HG03135 (cell line): ENCODE measurements around the gene PIP4P1.
"Not testable (repeated sequence)": the region's sequence is repeated elsewhere in the genome, so short reads cannot be mapped to it uniquely, and the experiment has no call there.

Experiments
- ATAC-seq: cut with Tn5 transposase; IDR thresholded peaks from one replicate; pipeline ENCODE4 v1.9.1; 2021; ENCODE audit warnings: mild to moderate bottlenecking, moderate library complexity; ENCODE audit not compliant: unreplicated experiment

PIP4P1 gene

GRCh38 chr14:20477211-20477876 lies 16.1 kb upstream of the PIP4P1 start:
- ATAC-seq: no peak

GRCh38 chr14:20476776-20477175 lies 15.5 kb upstream of the PIP4P1 start:
- ATAC-seq: no peak

- ATAC-seq: no peak
Observed at GRCh38 chr14:20472536-20473169, 11.4 kb upstream of the PIP4P1 start.

DNA sequence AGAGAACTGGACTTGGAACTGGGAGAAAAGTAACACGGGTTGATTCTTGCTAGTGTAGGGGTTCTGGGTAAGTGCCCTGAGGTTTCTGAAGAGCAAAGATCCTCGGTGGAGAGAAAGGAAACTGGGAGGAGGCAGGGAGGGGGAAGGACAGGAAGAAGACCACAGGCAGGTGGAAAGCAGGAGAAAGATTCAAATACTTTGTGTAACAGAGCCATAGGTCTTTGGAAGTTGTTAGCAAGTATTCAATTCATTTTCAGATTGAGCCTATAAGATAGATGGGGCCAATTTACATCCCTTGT lies 9.3 kb upstream of the PIP4P1 start:
- ATAC-seq: no peak

DNA sequence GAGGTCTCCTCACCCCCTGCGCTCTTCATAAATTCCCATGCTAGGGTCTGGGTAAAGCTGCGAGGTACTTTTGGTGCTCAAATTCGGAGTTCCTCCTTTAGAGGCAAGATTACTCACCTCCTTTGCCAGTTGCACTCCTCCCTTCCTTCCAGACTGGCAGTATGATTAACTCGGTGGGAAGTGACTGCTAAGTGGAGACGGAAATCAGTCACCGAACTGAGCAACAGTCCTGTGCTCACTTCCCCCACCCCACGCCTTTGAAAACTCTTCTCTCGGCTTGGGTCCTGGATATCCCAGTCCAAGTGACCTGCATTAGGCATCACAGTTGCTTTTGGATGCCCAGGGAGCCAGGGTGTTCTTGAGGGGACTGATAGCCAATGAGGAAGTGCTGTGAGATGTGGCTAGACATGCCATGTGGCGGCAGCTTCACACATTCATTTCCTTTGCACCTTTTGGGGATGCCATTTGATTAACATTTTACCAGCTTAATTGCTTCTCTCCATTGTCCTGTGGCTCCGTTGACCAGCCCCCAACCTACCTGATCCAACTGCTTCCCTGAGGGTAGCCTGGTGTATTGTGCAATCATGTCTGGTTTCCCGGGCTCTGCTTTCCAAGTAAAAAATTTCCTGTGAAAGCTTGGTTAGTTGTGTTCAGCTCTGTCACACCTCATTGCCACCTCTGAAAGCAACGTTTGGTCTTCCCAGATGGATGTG lies 8.8 kb upstream of the PIP4P1 start:
- ATAC-seq: peak; percentile 23

- ATAC-seq: peak; percentile 95
Observed at GRCh38 chr14:20469242-20469889, 8.1 kb upstream of the PIP4P1 start, which contains the start of gene PNP. Gene PNP, plus strand, starts transcription at chr14:20469406. Its CDS starts 119 bp downstream, at chr14:20469525.

GRCh38 chr14:20468764-20469241 lies 7.6 kb upstream of the PIP4P1 start:
- no peak for ATAC-seq

DNA sequence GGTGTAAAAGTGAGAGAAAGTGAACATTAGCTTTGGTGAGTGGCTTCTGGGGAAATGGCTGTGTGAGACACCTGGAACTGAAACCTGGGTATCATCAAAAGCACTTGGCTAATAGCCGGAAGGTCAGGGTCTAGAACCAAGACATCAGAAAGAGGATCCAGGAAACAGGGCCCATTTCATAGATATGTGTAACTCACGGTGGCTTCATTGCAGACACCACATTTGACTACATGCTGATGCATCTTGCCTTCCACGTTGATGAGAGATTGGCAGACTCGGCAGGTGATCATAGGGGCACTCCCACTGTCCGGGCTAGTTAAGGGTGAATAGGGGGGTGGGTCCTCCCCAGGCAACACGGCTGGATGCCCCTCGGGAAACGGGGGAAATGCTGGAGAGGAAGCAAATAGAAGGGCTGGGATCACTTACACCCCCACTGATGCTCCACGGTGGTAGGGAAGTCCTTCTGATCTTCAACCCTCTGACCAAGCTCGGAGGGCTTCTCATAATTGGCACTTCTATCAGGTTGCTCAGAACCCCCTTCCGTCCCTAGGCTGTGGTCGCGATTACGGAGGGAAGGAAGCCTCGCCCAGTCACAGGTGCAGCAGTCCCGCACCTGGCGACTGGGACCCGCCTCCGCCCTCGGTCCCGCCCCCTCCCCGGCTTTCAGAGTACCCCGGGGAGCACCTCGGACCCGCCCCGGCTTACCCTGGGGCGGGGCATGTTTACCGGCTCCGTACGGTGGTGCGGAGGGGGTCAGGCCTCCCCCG lies 593 bp downstream of the PIP4P1 start:
- peak; percentile 15 for ATAC-seq

DNA sequence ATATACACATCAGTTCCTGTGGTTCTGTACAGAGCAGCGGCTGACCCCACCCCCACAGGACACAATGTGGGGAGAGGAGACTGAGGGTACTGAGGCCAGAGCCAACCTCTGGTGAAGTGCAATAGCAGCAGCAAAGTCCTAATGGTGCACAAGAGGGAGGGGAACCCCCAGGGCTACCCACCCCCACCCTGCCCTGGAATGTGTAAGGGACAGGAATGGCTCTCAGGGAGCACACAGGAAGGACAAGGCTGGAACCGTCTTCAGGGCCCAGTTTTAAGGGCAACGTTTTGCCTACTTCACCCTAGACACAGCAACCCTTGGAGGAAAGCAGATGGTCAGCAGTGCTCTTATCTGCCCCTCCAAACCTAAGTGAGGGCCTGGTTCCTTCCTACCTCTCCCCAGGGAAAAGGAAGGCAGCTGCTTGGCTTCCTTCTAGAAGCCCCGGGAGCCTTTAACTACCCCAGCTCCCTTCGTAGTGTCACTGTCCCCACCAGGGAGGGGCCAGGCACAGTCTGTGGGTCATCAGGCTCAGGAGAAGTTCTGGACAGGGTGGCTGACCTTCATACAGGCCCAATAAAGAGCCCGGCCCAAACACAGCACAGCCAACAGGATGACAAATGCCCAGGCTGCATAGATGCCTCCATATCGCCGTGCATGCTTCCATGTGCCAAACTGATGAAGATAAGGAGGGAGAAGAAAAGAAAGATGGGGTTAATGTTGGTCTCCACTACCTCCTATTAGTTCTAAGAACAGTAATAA lies 3.0 kb downstream of the PIP4P1 start:
- ATAC-seq: no peak

DNA sequence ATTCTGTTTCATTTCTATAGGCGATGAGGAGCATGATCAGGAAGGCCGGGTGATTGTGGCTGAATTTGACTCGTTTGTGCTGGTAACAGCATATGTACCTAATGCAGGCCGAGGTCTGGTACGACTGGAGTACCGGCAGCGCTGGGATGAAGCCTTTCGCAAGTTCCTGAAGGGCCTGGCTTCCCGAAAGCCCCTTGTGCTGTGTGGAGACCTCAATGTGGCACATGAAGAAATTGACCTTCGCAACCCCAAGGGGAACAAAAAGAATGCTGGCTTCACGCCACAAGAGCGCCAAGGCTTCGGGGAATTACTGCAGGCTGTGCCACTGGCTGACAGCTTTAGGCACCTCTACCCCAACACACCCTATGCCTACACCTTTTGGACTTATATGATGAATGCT lies 4.3 kb downstream of the PIP4P1 start:
- ATAC-seq: no peak

DNA sequence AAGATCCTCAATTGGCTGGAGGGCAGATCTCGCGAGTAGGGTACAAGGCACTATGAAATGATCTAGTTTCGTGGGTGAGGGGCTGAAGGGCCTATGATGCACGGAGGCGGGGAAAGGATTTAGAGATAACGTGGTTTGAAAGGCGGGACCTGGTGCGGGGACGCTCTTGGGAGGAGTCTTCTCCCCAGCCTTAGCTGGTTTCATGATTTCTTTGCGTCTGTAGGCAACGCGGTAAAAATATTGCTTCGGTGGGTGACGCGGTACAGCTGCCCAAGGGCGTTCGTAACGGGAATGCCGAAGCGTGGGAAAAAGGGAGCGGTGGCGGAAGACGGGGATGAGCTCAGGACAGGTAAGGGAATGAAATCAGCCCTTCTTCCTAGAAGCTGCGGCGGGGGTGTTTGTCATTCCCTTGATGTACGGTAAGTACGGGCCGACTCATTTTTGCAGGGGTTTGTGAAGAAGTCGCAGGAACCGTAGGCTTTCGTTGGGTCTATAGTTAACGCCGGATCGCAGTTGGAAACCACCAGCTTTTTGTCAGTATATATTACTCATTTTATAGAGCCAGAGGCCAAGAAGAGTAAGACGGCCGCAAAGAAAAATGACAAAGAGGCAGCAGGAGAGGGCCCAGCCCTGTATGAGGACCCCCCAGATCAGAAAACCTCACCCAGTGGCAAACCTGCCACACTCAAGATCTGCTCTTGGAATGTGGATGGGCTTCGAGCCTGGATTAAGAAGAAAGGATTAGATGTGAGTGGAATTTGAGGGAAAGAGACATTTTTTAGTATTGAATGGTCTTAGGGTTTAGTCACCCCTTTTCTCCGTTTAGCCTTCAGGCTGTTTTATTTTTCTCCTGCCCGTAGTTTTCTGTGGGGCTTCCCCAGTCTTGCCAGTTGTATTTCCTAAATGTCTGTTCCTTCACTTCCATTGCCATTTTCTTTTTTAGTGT lies 5.6 kb downstream of the PIP4P1 start:
- peak; percentile 56 for ATAC-seq

GRCh38 chr14:20454516-20455354 lies 6.5 kb downstream of the PIP4P1 start, which contains the start of the genes APEX1 and OSGEP:
Gene APEX1, plus strand, starts transcription at chr14:20455226. Its CDS starts 420 bp downstream, at chr14:20455646.
Gene OSGEP, minus strand, starts transcription at chr14:20454812. Its CDS starts 129 bp downstream, at chr14:20454683.
- ATAC-seq: peak; percentile 86

DNA sequence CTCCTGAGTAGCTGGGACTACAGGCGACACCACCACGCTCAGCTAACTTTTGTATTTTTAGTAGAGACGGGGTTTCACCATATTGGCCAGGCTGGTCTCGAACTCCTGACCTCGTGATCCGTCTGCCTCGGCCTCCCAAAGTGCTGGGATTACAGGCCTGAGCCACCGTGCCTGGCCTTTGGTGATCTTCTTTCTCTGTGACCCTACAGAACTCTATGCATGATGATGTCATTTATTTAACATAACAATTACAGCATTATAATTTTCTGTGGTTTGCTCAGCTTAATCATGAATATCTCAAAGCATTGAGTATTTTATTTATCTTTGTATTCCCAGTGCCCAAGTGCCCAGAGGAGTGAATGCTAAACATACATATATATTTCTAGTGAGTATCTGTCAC lies 8.4 kb downstream of the PIP4P1 start:
- not testable (repeated sequence) for ATAC-seq

GRCh38 chr14:20446889-20447288 lies 14.3 kb downstream of the PIP4P1 start:
- no peak for ATAC-seq

GRCh38 chr14:20443650-20444049 lies 17.6 kb downstream of the PIP4P1 start:
- ATAC-seq: not testable (repeated sequence)

GRCh38 chr14:20441461-20441860 lies 19.8 kb downstream of the PIP4P1 start:
- ATAC-seq: no peak

GRCh38 chr14:20440882-20441281 lies 20.4 kb downstream of the PIP4P1 start:
- no peak for ATAC-seq

- no peak for ATAC-seq
Observed at GRCh38 chr14:20440465-20440864, 20.8 kb downstream of the PIP4P1 start.
